Gastrocnemius medialis (tissue), 4 donors: Measurements from ENCODE around the gene AUTS2. TPM values are rescaled to one million over a fixed set of nuclear protein-coding genes. Genes with fewer than 3 reads are reported as not detected.

Experiments used
- ATAC-seq, 2 donors: fragments of 150-250 bp; one replicate each; pipeline ENCODE4 v1.9.1; 2016
- DNase-seq, 2 donors: peaks; one replicate each; pipeline ENCODE4 v3.0.0-alpha.2; 2019
- H3K27ac ChIP-seq, 4 donors: fragments of 200-600 bp; sonication (generic); 1 replicate in 1 of 4; 2 replicates in 3 of 4; pipeline ENCODE4 v1.5.1; 2016 to 2018; ENCODE audit warnings: mild to moderate bottlenecking in 2 of 4, moderate library complexity in 1 of 4
- H3K27me3 ChIP-seq, 3 donors: fragments of 200-600 bp; sonication (generic) in 2 of 3; 1 replicate in 1 of 3; 2 replicates in 2 of 3; pipeline versions ENCODE4 v1.5.1 to v1.6.0; 2016 to 2019; ENCODE audit warnings: mild to moderate bottlenecking in 1 of 3, moderate library complexity in 1 of 3
- H3K36me3 ChIP-seq, 2 donors: fragments of 200-600 bp; sonication (generic) in 1 of 2; one replicate each; pipeline ENCODE4 v1.5.1; 2017 to 2018
- H3K4me1 ChIP-seq, 2 donors: fragments of 200-600 bp; sonication (generic) in 1 of 2; one replicate each; pipeline ENCODE4 v1.5.1; 2016 to 2017; ENCODE audit warnings: mild to moderate bottlenecking in 2 of 2
- H3K4me3 ChIP-seq, 4 donors: fragments of 200-600 bp; sonication (generic) in 3 of 4; 1 replicate in 1 of 4; 2 replicates in 3 of 4; pipeline ENCODE4 v1.5.1; 2016 to 2019; ENCODE audit warnings: mild to moderate bottlenecking in 2 of 4
- H3K9me3 ChIP-seq, 3 donors: fragments of 200-600 bp; sonication (generic) in 2 of 3; 1 replicate in 1 of 3; 2 replicates in 2 of 3; pipeline ENCODE4 v1.5.1; 2016 to 2019
- CTCF ChIP-seq, 5 experiments: fragments of 450-650 bp in 3 of 5; fragments of 200-600 bp in 2 of 5; sonication (generic) in 2 of 5; IDR thresholded peaks in 4 of 5; conservative IDR thresholded peaks in 1 of 5; 1 replicate in 4 of 5; 2 replicates in 1 of 5; pipeline ENCODE4 v1.5.1; 2016 to 2019; ENCODE audit warnings: antibody characterized with exemption in 5 of 5, mild to moderate bottlenecking in 3 of 5, moderate library complexity in 3 of 5
- POLR2A ChIP-seq, 2 donors: fragments of 450-650 bp; IDR thresholded peaks; one replicate each; pipeline ENCODE4 v1.6.1; 2017; ENCODE audit warnings: antibody characterized with exemption in 2 of 2, mild to moderate bottlenecking in 2 of 2, moderate library complexity in 2 of 2
- in situ Hi-C, 4 donors: fragments of 200-750 bp; cut with MboI; loops; one replicate each; pipeline versions ENCODE4 v1.15.0 to v1.8.0; 2017; ENCODE audit warnings: low sequenced_read_pairs in 4 of 4
- intact Hi-C: fragments of 100-400 bp; cut with DNase I; formaldehyde crosslinking; loops from one replicate; pipeline ENCODE4 v1.15.1; 2023; ENCODE audit warnings: low total_unique reads
- total RNA-seq, 4 donors: library from RNA; depleted of rRNA; stranded (reverse); fragments of >200 nt; gene quantifications; one replicate each; pipeline versions ENCODE4 v1.1.0 to v1.2.3, GENCODE V29; 2016

AUTS2 gene
- total RNA-seq, 4 donors from 2014 or later, result 2.5 to 16.2 (median 8.5) TPM

GRCh38 chr7:70092314-70093204, 494.3 kb downstream of the AUTS2 start:
- Histone ChIP-seq H3K27me3 (no peaks in the 10 kb centered on the region), H3K27ac (peak overlapping the region in 2 of 4 donors; percentile 16 to 46), H3K9me3 (no peaks in the 10 kb centered on the region), H3K36me3 (no peaks in the 10 kb centered on the region), H3K4me1 (peaks cover 26 to 29% of the 10 kb centered on the region in 2 donors), H3K4me3 (peak overlapping the region in 1 of 4 donors; percentile 7)
- TF ChIP-seq POLR2A (IDR thresholded peaks at IDR 0.05), result no peak
- TF ChIP-seq CTCF (IDR thresholded peaks at IDR 0.05 in 4 of 5, conservative IDR thresholded peaks at IDR 0.05 in 1 of 5), result no peak
- DNase-seq (peak in 1 of 2 donors; percentile 20), ATAC-seq (peak; percentile 60 to 86)
- in situ Hi-C loops, result no loop called here
- intact Hi-C loops, result no loop called here

- intact Hi-C loops (no loop called here), in situ Hi-C loops (no loop called here)
- peak; percentile 83 to 95 for ATAC-seq
- Histone ChIP-seq H3K4me1 (peaks cover 26 to 29% of the 10 kb centered on the region in 2 donors), H3K27ac (peak overlapping the region in 2 of 4 donors; percentile 16 to 46), H3K9me3 (no peaks in the 10 kb centered on the region), H3K27me3 (no peaks in the 10 kb centered on the region), H3K36me3 (no peaks in the 10 kb centered on the region), H3K4me3 (peak overlapping the region in 1 of 4 donors; percentile 7)
- TF ChIP-seq POLR2A (IDR thresholded peaks at IDR 0.05) (no peak), CTCF (IDR thresholded peaks at IDR 0.05 in 4 of 5, conservative IDR thresholded peaks at IDR 0.05 in 1 of 5) (no peak)
- DNase-seq, result peak; percentile 44 to 56
Observed at GRCh38 chr7:70093205-70093904, 495.1 kb downstream of the AUTS2 start.

GRCh38 chr7:70094831-70095230, 496.6 kb downstream of the AUTS2 start:
- Histone ChIP-seq H3K4me3 (no peak overlapping the region), H3K4me1 (peaks cover 26 to 37% of the 10 kb centered on the region in 2 donors), H3K9me3 (no peaks in the 10 kb centered on the region), H3K36me3 (no peaks in the 10 kb centered on the region), H3K27me3 (no peaks in the 10 kb centered on the region), H3K27ac (no peak overlapping the region)
- in situ Hi-C loops, result no loop called here
- TF ChIP-seq POLR2A (IDR thresholded peaks at IDR 0.05), result no peak
- TF ChIP-seq CTCF (IDR thresholded peaks at IDR 0.05 in 4 of 5, conservative IDR thresholded peaks at IDR 0.05 in 1 of 5), result no peak
- DNase-seq (no peak), ATAC-seq (no peak)
- intact Hi-C loops, result no loop called here

- Histone ChIP-seq H3K27me3 (no peaks in the 10 kb centered on the region), H3K4me1 (peaks cover 12 to 21% of the 10 kb centered on the region in 2 donors), H3K27ac (no peak overlapping the region), H3K4me3 (no peak overlapping the region), H3K36me3 (no peaks in the 10 kb centered on the region), H3K9me3 (no peaks in the 10 kb centered on the region)
- ATAC-seq (no peak), DNase-seq (no peak)
- in situ Hi-C loops, result no loop called here
- TF ChIP-seq CTCF (IDR thresholded peaks at IDR 0.05 in 4 of 5, conservative IDR thresholded peaks at IDR 0.05 in 1 of 5) (no peak), POLR2A (IDR thresholded peaks at IDR 0.05) (no peak)
- intact Hi-C loops, result no loop called here
Observed at GRCh38 chr7:70097645-70098044, 499.4 kb downstream of the AUTS2 start.
